GM11168 (cell line): ENCODE data around the gene C1QTNF1.

Source experiments
- in situ Hi-C: fragments of 300-500 bp; cut with MboI; formaldehyde crosslinking; loops from one replicate; pipeline ENCODE4 v1.12.0; 2022; ENCODE audit warnings: low sequenced_read_pairs; ENCODE audit not compliant: unreplicated experiment

C1QTNF1 gene

GRCh38 chr17:78992542-78993212 is 31.3 kb upstream of the C1QTNF1 start:
- in situ Hi-C loops = no loop called here

GRCh38 chr17:78993241-78993956 is 30.6 kb upstream of the C1QTNF1 start:
- in situ Hi-C loops = no loop called here

- in situ Hi-C loops = no loop called here
Measured at GRCh38 chr17:78993981-78994671, 29.8 kb upstream of the C1QTNF1 start.

- in situ Hi-C loops = no loop called here
Measured at GRCh38 chr17:78995022-78995760, 28.8 kb upstream of the C1QTNF1 start.

DNA sequence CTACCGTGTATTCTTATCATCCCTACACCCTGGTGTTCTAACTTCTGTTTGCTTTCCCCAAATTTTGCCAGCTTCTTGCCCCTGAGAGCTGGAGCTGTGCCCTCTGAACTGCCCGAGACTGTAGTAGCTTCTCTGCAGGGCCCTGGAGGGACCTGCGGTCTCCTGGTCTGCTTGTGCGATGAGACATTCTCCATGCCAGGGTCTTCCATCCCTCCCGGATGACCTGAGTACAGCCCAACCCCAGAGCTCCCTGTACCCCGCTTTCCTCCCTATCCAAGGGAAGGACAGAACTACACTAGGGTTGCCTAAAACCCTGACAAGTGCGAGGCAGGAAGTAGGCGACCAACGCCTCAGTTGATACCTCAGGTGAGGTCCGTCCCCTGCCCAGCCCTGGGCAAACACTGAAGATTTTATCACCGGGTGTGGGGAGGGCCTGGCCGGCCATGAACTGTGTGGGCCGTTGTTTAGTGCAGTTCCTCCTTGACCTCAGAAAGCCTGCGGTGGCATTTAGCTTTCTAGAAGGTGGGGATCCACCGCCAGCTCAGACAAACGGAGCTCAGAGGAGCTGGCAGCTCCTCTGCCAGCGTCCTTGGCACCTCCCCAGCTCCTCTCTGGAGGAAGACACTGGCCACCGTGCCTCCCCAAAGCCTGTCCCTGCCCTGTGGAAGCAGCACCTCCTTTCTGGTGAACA is 28.1 kb upstream of the C1QTNF1 start:
- in situ Hi-C loops = no loop called here

DNA sequence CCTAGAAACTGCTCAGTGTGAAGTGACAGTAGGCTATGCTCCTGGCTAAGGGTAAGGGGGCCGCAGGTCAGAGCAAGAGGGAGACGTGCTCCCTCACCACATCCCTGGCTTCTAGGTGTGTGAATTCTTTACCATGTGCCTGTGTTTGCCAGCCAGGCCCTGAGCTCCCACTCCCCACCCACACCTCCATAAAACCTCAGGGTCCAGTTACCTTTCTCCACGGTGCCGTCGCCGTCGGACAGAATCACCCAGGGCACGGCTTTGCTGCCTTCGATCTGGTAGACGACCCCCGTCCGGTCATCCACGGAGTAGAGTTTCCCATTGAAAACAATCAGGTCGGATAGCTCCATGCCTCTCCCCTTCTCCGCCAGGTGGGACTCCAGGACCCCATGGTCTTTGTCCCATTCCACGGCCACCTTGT is 27.2 kb upstream of the C1QTNF1 start:
- in situ Hi-C loops = no loop called here

DNA sequence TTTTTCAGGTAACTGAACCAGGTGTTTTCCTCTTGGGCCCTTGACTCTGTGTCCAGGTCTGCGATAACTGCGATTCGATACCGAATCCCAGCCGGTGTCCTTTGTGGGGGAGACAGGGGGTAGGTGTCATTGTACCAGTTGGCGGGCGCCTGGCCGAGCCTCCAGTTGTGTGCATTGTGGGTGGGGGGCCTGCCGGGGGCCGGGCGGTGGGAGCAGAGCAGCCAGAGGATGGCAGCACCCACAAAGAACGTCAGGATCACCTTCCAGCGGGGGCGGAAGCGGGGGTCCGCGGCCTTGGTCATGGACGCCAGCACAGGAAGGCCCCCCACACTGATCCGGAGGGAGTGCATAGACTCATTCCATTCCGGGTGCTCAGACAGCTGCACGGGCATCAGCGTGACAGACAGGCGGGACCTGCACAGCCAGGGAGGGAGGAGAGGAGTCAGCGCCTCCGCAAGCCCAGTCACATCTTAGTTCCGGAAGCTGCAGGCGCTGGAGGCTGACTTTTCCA is 26.7 kb upstream of the C1QTNF1 start:
- in situ Hi-C loops = no loop called here

DNA sequence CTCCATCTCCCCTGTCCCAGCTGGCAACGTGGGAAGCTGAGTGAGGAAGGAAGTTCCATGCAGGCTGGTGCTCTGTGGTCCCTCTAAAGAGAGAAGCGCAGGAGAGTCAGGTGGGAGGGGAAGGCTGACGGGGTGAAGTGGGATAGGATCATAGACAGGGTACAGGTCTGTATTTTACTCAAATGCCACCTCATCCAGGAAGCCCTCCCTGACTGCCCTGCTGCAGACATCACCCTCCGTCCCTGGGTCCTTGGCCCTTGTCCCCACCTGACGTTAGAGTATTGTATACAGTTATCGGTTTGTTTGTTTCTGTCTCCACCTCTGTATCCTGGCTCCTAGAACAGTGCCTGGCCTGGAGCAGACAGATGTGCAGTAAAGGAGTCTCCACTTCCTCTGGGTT is 26.1 kb upstream of the C1QTNF1 start:
- in situ Hi-C loops = no loop called here

GRCh38 chr17:78998311-78999055 is 25.5 kb upstream of the C1QTNF1 start:
- in situ Hi-C loops = no loop called here

DNA sequence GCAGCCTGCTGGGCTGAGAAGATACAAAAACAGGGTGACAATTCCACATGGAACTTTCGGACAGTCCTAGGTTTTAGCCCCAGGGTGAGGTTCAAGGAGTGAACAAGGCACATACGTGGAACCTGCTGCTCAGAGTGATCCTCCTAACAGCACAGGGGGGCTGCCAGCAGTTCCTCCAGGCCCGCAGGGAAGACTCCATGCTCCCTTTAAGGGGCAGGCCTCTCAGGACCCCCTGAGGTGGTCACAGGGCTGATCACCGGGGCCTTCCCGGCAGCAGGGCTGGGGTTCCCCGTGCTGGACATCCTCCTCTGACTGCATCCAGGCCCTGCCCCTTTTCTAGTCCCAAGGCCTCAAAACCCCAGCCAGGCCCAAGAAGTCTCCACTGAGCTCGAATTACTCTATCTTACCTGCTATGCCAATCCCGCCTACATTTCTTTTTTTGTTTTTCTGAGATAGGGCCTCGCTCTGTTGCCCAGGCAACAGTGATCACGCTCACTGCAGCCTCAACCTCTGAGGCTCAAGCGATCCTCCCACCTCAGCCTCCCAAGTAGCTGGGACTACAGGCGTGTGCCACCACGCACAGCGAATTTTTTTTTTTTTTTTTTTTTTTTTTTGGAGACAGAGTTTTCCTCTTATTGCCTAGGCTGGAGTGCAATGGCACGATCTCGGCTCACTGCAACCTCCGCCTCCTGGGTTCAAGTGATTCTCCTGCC is 24.8 kb upstream of the C1QTNF1 start:
- in situ Hi-C loops = no loop called here

- in situ Hi-C loops = no loop called here
Measured at GRCh38 chr17:78999947-79000395, 24.0 kb upstream of the C1QTNF1 start.

DNA sequence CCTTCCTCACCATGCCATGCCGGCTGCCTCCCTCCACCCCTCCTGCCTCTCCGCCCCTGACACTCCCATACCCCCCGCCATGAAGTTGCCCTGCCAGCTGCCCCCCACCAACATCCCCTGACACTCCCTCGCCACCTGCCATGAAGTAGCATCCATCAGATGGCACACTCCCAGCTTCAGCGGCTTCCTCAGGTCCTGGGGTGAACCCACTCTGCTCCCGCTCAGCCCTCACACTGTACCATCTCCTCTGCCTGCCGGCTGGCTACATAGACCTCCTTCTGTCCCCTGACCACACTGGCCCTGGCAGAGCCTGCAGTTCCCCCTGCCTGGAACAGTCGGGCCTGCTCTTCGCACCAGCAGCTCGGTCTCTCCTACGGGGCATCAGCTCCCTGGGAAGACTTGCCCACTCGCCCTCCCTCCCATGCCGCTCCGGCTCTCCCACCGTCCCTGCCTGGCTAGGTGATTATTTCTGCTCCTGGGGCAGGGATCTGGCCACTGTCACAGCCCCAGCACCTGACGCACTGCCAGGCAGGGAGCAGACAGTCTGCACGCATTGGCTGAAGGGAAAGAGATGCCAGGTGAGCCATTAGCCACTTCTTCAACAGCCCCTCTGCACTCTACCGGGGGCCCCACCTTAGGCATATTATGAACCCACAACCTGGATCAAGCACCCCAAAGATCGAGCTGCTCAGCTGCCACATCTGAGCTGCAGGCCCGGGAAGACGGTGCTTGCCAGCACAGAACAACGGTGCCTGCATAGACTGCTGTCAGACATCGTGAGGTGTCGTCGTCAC is 23.4 kb upstream of the C1QTNF1 start:
- in situ Hi-C loops = no loop called here

- in situ Hi-C loops = no loop called here
Measured at GRCh38 chr17:79001190-79002020, 22.6 kb upstream of the C1QTNF1 start.

DNA sequence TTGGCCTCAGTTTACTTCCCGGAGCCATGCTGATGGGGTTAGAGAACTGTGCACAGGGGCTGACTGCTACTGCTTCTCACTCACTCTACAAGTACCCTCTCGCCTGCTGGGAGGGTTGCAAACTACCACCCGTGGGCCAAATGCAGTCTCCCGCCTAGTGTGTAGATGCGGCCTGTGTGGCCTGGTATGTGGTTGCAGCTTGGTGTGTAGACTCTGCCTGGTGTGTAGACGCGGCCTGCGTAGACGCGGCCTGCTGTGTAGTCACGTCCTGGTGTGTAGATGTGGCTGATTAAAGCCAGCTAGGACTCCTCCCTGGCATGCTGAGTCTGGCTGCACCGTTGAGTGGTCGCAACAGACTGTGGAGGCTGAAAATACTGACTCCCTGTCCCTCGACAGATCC is 21.7 kb upstream of the C1QTNF1 start:
- in situ Hi-C loops = no loop called here

DNA sequence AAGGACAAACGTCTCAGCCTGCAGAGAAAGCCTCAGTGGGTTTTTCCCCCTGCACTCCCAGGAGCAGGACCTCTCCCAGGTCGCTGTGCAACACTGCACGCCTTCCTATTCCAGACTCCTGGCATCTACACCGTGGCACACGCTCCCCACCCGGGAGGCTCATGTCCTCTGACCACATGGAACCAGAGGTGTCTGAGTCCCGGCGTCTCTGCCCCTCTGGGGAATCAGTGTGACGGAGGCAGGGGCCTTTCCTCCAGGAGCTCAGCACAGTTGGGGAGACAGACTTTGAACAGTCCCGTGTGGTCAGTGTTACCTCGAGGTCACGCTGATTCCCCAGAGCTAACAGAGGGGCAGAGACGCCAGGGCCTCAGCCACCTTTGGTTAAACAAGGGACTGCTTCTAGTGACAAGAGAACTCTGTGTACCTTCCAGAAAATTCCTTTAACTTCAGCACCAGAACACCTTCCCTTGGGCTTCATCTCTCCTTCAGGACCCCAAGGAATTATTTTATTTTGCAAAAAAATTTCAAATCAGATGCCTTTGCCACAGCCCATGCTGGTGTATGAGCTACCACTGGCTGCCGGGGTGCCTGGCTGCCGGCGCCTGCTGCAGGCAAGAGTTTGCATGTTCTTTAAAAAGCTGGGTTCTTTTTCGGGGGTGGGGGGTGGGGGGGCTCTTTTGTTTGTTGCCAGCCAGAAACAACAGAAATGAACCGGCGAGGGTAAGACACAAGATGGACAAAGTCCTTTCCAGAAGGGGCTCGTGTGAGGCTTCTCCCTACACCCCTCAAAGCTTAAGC is 21.0 kb upstream of the C1QTNF1 start:
- in situ Hi-C loops = no loop called here
